HepG2 (cell line): ENCODE results near the gene CORO7. TPM values are rescaled to one million over a fixed set of nuclear protein-coding genes. Genes with fewer than 3 reads are reported as not detected.

ENCODE experiments used
- ATAC-seq: fragments of 200-7000 bp; cut with Tn5 transposase; 3 replicates; pipeline ENCODE4 v1.9.1; 2020; ENCODE audit warnings: mild to moderate bottlenecking, moderate library complexity
- BruUV-seq: library from RNA; stranded (reverse); fragments of 400-500 nt; replicated peaks from 2 replicates; lab custom pipeline; 2021; lab: Mats Ljungman, UMichigan
- CTCF ChIA-PET: fragments of 300-600 bp; formaldehyde crosslinking; extraction: SDS; loops from one replicate; lab custom pipeline; 2021; ENCODE audit warnings: low total read pairs, inconsistent platforms, low intra/inter-chr PET ratio; lab: Yijun Ruan, JAX
- POLR2A ChIA-PET: fragments of 350-600 bp; sonication (Branson Sonifier 250); formaldehyde crosslinking; loops from one replicate; lab custom pipeline; 2020; ENCODE audit warnings: antibody characterized with exemption, inconsistent platforms; lab: Yijun Ruan, JAX
- DNase-seq: peaks from one replicate; pipeline ENCODE4 v3.0.0-alpha.2; 2015; ENCODE audit warnings: low spot score
- FAIRE-seq: peaks from 3 replicates; lab custom pipeline; 2011; peaks lifted over from hg19 to GRCh38; lab: Jason Lieb, UNC
- H2AFZ ChIP-seq: one replicate; pipeline ENCODE4 v1.6.1; 2011; ENCODE audit warnings: low read length, inconsistent platforms
- H3K27ac ChIP-seq: fragments of 300-600 bp; 3 replicates; pipeline ENCODE4 v1.8.0; 2011; ENCODE audit warnings: mixed run types, mild to moderate bottlenecking, mixed read lengths, low read length, inconsistent platforms; ENCODE audit not compliant: insufficient read depth; ENCODE audit errors: extremely low read length
- H3K27me3 ChIP-seq, 2 experiments: fragments of 200-600 bp in 1 of 2; 2 replicates in 1 of 2; 3 replicates in 1 of 2; pipeline versions ENCODE4 v1.6.0 to v1.8.0; 2011; ENCODE audit warnings: low read length in 2 of 2, mild to moderate bottlenecking in 2 of 2, moderate library complexity in 2 of 2, inconsistent platforms in 1 of 2; ENCODE audit not compliant: insufficient read depth in 2 of 2, control insufficient read depth in 1 of 2
- H3K36me3 ChIP-seq, 2 experiments: fragments of 200-600 bp in 1 of 2; replicated peaks in 1 of 2; 2 replicates in 1 of 2; 3 replicates in 1 of 2; pipeline versions ENCODE4 v1.5.1 to v1.8.0; 2011; ENCODE audit warnings: low read length in 2 of 2, inconsistent platforms in 1 of 2; ENCODE audit not compliant: insufficient read depth in 2 of 2, control insufficient read depth in 1 of 2
- H3K4me1 ChIP-seq: 2 replicates; pipeline ENCODE4 v1.5.1; 2012; ENCODE audit warnings: low read length, inconsistent platforms; ENCODE audit not compliant: insufficient read depth
- H3K4me2 ChIP-seq: 2 replicates; pipeline ENCODE4 v1.6.0; 2011; ENCODE audit warnings: low read depth, low read length, inconsistent platforms
- H3K4me3 ChIP-seq, 3 experiments: fragments of 200-600 bp in 1 of 3; sonication (generic), shearing (Covaris generic) in 1 of 3; replicated peaks in 1 of 3; 2 replicates each; pipeline ENCODE4 v1.5.1; 2011 to 2016; ENCODE audit warnings: low read length in 3 of 3, inconsistent platforms in 2 of 3, low read depth in 2 of 3, mild to moderate bottlenecking in 2 of 3, control low read depth in 1 of 3, mixed read lengths in 1 of 3; ENCODE audit not compliant: insufficient read depth in 1 of 3
- H3K79me2 ChIP-seq: one replicate; pipeline ENCODE4 v1.6.1; 2011; ENCODE audit warnings: low read length, inconsistent platforms; ENCODE audit not compliant: insufficient read depth
- H3K9ac ChIP-seq: 2 replicates; pipeline ENCODE4 v1.6.0; 2011; ENCODE audit warnings: mild to moderate bottlenecking, low read depth, low read length, inconsistent platforms; ENCODE audit not compliant: insufficient read depth
- H3K9me3 ChIP-seq: 2 replicates; pipeline ENCODE4 v1.5.1; 2012; ENCODE audit warnings: mild to moderate bottlenecking, low read length
- H4K20me1 ChIP-seq: 2 replicates; pipeline ENCODE4 v1.6.0; 2011; ENCODE audit warnings: inconsistent platforms, mild to moderate bottlenecking, low read length, moderate library complexity; ENCODE audit not compliant: insufficient read depth
- BCL6 ChIP-seq: IDR thresholded peaks from 2 replicates; pipeline ENCODE4 v1.6.1; 2016; ENCODE audit warnings: missing genetic modification reagents, missing compliant biosample characterization
- HOXA9 ChIP-seq: sonication (generic); formaldehyde crosslinking; IDR thresholded peaks from 2 replicates; pipeline ENCODE4 v1.8.1; 2022; ENCODE audit warnings: missing genetic modification reagents, mild to moderate bottlenecking, moderate library complexity, borderline replicate concordance
- IRF2 ChIP-seq: IDR thresholded peaks from 2 replicates; pipeline ENCODE4 v1.6.1; 2018; ENCODE audit warnings: missing genetic modification reagents, missing compliant biosample characterization
- NR2F1 ChIP-seq, 2 experiments: fragments of 450-650 bp in 1 of 2; formaldehyde crosslinking in 1 of 2; IDR thresholded peaks; 2 replicates each; pipeline versions ENCODE4 v1.5.0 to v1.6.1; 2016 to 2020; ENCODE audit warnings: mild to moderate bottlenecking in 1 of 2, missing compliant biosample characterization in 1 of 2, missing genetic modification reagents in 1 of 2, moderate library complexity in 1 of 2
- RFX3 ChIP-seq: IDR thresholded peaks from 2 replicates; pipeline ENCODE4 v1.6.1; 2016; ENCODE audit warnings: missing biosample characterization, missing genetic modification reagents
- ZBED4 ChIP-seq: sonication (generic); formaldehyde crosslinking; IDR thresholded peaks from 2 replicates; pipeline ENCODE4 v1.4.0; 2020; ENCODE audit warnings: missing genetic modification reagents, borderline replicate concordance
- ZNF20 ChIP-seq: sonication (generic); formaldehyde crosslinking; IDR thresholded peaks from 2 replicates; pipeline ENCODE4 v1.4.0; 2020; ENCODE audit warnings: mild to moderate bottlenecking, moderate library complexity, missing genetic modification reagents
- ZNF570 ChIP-seq: sonication (generic); formaldehyde crosslinking; IDR thresholded peaks from 2 replicates; pipeline ENCODE4 v1.4.0; 2020; ENCODE audit warnings: mild to moderate bottlenecking, missing genetic modification reagents, borderline replicate concordance
- WGBS: methylation state at CpG from one replicate; pipeline ENCODE4 v1.1.6; 2017; ENCODE audit warnings: low lambda C conversion rate; 5-methylcytosine and 5-hydroxymethylcytosine counted together
- in situ Hi-C: cut with HindIII; loops from 2 replicates; pipeline ENCODE4 v1.10.0; 2017; ENCODE audit warnings: low pct_unique_long_range_greater_than_20kb; ENCODE audit not compliant: extremely low pct_ligation_motif_present
- intact Hi-C: fragments of 100-400 bp; cut with micrococcal nuclease; formaldehyde crosslinking; loops from one replicate; pipeline ENCODE4 v1.10.0; 2022; ENCODE audit not compliant: unreplicated experiment
- polyA plus RNA-seq, 8 experiments: library from polyadenylated mRNA; depleted of rRNA in 3 of 8; stranded (reverse) in 7 of 8; unstranded in 1 of 8; fragments of >200 nt; fragmentation: Illumina TruSeq in 4 of 8; extraction: Trizol in 4 of 8; gene quantifications; 2 replicates each; pipeline versions ENCODE4 v1.2.1 to v1.2.3, GENCODE V29; 2011 to 2016; ENCODE audit warnings: low read depth in 4 of 8, missing spikeins in 1 of 8, mixed read lengths in 1 of 8; ENCODE audit not compliant: insufficient read depth in 1 of 8
- total RNA-seq, 5 experiments: library from RNA; depleted of rRNA; stranded (reverse); fragments of >200 nt; fragmentation: Illumina TruSeq; extraction: Trizol; gene quantifications; 2 replicates each; pipeline ENCODE4 v1.2.3, GENCODE V29; 2016; ENCODE audit warnings: low read depth in 1 of 5
- TF ChIP-seq, protein P1 (sequence below): sonication (generic); formaldehyde crosslinking; IDR thresholded peaks from 2 replicates; pipeline ENCODE4 v1.4.0; 2020; ENCODE audit warnings: missing genetic modification reagents, borderline replicate concordance
- TF ChIP-seq, protein P2 (sequence below): sonication (generic); formaldehyde crosslinking; IDR thresholded peaks from 2 replicates; pipeline ENCODE4 v1.5.1; 2020; ENCODE audit warnings: missing genetic modification reagents, mild to moderate bottlenecking, borderline replicate concordance
- TF ChIP-seq, protein P3 (sequence below): sonication (generic); formaldehyde crosslinking; IDR thresholded peaks from 2 replicates; pipeline ENCODE4 v1.4.0; 2020; ENCODE audit warnings: missing genetic modification reagents
- TF ChIP-seq, protein P4 (sequence below): sonication (generic); formaldehyde crosslinking; conservative IDR thresholded peaks from 2 replicates; pipeline ENCODE4 v1.5.0; 2020; ENCODE audit warnings: missing genetic modification reagents

CORO7 gene
- total and polyA plus RNA-seq, 2 of the 13 experiments (the other 11 are each of a cell fraction or from before 2014, with no cell fraction given): 9.9 to 14.3 TPM

GRCh38 chr16:4407543-4408322 is 8.7 kb downstream of the CORO7 start:
- no peaks in the 10 kb centered on the region for H3K27me3 ChIP-seq
- H3K27ac ChIP-seq: no peak overlapping the region
- ChIA-PET CTCF (no interaction called here), POLR2A (no interaction called here)
- no peaks in the 10 kb centered on the region for H3K9me3 ChIP-seq
- FAIRE-seq (no peak), DNase-seq (no peak), ATAC-seq (no peak)
- no TSS peak for BruUV-seq
- H2AFZ ChIP-seq: no peak overlapping the region
- H3K4me2 ChIP-seq: no peak overlapping the region
- no peaks in the 10 kb centered on the region for H3K79me2 ChIP-seq
- H3K4me1 ChIP-seq: no peaks in the 10 kb centered on the region
- H3K4me3 ChIP-seq: no peak overlapping the region
- H4K20me1 ChIP-seq: no peaks in the 10 kb centered on the region
- intact Hi-C loops (no loop called here), in situ Hi-C loops (no loop called here)
- H3K36me3 ChIP-seq: peaks cover 4 to 35% of the 10 kb centered on the region in 2 experiments; a peak in 4 of 5 replicates
- WGBS: 95% methylated on average over 11 of the region's 22 CpGs
- no peak overlapping the region for H3K9ac ChIP-seq
- TF ChIP-seq HOXA9 (CRISPR knock-in tag) (no peak), ZNF20 (no peak), NR2F1 (CRISPR knock-in tag; IDR thresholded peaks at IDR 0.05) (no peak), RFX3 (CRISPR knock-in tag) (no peak), BCL6 (CRISPR knock-in tag) (no peak), IRF2 (CRISPR knock-in tag) (no peak), ZNF570 (CRISPR knock-in tag) (no peak), ZBED4 (CRISPR knock-in tag) (no peak)
- TF ChIP-seq, protein P1, sequence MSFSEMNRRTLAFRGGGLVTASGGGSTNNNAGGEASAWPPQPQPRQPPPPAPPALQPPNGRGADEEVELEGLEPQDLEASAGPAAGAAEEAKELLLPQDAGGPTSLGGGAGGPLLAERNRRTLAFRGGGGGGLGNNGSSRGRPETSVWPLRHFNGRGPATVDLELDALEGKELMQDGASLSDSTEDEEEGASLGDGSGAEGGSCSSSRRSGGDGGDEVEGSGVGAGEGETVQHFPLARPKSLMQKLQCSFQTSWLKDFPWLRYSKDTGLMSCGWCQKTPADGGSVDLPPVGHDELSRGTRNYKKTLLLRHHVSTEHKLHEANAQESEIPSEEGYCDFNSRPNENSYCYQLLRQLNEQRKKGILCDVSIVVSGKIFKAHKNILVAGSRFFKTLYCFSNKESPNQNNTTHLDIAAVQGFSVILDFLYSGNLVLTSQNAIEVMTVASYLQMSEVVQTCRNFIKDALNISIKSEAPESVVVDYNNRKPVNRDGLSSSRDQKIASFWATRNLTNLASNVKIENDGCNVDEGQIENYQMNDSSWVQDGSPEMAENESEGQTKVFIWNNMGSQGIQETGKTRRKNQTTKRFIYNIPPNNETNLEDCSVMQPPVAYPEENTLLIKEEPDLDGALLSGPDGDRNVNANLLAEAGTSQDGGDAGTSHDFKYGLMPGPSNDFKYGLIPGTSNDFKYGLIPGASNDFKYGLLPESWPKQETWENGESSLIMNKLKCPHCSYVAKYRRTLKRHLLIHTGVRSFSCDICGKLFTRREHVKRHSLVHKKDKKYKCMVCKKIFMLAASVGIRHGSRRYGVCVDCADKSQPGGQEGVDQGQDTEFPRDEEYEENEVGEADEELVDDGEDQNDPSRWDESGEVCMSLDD (CRISPR knock-in tag): no peak
- TF ChIP-seq, protein P2, sequence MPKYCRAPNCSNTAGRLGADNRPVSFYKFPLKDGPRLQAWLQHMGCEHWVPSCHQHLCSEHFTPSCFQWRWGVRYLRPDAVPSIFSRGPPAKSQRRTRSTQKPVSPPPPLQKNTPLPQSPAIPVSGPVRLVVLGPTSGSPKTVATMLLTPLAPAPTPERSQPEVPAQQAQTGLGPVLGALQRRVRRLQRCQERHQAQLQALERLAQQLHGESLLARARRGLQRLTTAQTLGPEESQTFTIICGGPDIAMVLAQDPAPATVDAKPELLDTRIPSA (CRISPR knock-in tag): no peak
- TF ChIP-seq, protein P3, sequence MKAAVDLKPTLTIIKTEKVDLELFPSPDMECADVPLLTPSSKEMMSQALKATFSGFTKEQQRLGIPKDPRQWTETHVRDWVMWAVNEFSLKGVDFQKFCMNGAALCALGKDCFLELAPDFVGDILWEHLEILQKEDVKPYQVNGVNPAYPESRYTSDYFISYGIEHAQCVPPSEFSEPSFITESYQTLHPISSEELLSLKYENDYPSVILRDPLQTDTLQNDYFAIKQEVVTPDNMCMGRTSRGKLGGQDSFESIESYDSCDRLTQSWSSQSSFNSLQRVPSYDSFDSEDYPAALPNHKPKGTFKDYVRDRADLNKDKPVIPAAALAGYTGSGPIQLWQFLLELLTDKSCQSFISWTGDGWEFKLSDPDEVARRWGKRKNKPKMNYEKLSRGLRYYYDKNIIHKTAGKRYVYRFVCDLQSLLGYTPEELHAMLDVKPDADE (CRISPR knock-in tag): no peak
- TF ChIP-seq, protein P4, sequence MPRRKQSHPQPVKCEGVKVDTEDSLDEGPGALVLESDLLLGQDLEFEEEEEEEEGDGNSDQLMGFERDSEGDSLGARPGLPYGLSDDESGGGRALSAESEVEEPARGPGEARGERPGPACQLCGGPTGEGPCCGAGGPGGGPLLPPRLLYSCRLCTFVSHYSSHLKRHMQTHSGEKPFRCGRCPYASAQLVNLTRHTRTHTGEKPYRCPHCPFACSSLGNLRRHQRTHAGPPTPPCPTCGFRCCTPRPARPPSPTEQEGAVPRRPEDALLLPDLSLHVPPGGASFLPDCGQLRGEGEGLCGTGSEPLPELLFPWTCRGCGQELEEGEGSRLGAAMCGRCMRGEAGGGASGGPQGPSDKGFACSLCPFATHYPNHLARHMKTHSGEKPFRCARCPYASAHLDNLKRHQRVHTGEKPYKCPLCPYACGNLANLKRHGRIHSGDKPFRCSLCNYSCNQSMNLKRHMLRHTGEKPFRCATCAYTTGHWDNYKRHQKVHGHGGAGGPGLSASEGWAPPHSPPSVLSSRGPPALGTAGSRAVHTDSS: no peak
